GM18867 (cell line): ENCODE data around the gene FAM221B.
A peak's percentile ranks its signal among the peaks of the same experiment; 100 is the strongest.

Experiments used
- ATAC-seq: cut with Tn5 transposase; IDR thresholded peaks from one replicate; pipeline ENCODE4 v1.9.1; 2021; ENCODE audit warnings: mild to moderate bottlenecking, moderate library complexity; ENCODE audit not compliant: unreplicated experiment

The FAM221B gene

DNA sequence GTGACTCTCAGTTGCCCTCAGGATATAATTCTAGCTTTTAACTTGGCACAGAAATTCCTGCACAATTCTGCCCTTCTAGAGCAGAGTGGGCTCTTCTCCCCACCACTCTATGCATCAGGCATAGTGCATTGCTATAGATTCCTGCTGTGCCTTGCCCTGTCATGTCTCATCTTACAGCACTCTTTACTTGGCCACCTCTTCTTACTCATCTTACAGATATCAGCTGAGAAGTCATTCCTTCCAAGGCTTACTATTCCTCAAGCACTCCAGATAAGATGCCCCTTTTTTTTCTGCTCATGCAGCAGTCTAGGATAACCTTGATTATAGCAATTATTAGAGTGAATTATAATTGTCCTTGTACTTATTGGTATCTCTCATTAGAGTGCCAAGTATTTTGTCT is 5.6 kb downstream of the FAM221B start:
- ATAC-seq: no peak

DNA sequence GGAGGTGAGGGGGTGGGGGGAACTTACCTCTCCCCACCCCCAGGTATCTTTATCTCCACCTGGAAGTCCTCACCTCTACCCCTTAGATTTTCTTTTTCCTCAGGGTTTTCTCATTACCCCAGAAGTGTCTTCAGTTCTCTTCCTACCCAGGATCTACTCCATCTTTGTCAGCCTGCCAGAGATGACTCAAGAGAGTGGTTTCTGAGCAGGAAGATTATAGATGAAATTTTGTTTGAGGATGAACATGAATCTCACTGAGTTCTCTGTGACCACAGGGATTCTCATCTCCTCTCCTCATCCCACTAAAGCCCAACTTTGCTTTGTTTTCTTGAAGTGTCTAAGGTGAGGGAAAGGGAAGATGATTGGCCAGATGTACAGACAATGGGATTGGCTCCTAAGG is 8.5 kb downstream of the FAM221B start:
- ATAC-seq: no peak

DNA sequence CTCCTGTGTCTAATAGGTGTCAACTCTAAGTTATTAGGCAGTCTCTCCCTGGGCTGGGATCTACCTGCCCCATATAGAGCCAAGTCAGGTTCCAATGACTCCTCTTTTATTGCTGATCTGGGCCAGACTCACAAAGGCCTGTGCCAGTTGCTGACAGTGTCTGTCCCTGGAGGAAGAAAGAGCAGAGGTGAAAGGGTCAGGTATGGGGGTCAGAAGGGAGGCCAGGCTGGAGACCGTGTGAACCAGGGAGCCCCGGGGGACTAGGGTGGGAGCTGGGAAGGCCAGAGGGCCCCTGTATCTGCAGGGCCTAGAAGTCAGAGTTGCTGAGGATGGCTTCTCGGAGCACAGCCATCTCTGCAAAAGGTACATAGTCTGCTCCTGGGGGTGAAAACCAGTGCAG is 10.2 kb downstream of the FAM221B start:
- no peak for ATAC-seq

DNA sequence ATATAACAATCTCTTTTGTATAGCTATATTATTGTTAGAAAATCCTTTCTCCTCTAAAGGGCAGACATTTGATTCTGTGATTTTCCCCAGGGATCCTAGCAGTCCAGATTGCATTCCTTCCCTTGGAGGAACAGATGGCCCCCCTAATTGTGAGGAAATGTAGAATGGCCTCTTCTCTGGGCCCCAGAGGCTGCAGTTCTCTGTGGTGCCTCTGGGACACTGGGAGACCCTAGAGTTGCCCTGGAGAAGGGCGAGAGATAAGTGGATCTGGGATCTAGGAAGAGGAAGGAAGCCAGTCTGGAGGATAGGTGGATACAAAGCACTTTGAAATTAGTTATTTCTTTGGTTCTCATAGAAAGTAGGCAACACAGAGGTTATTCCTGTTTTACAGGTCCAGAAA is 11.8 kb downstream of the FAM221B start:
- ATAC-seq: no peak

DNA sequence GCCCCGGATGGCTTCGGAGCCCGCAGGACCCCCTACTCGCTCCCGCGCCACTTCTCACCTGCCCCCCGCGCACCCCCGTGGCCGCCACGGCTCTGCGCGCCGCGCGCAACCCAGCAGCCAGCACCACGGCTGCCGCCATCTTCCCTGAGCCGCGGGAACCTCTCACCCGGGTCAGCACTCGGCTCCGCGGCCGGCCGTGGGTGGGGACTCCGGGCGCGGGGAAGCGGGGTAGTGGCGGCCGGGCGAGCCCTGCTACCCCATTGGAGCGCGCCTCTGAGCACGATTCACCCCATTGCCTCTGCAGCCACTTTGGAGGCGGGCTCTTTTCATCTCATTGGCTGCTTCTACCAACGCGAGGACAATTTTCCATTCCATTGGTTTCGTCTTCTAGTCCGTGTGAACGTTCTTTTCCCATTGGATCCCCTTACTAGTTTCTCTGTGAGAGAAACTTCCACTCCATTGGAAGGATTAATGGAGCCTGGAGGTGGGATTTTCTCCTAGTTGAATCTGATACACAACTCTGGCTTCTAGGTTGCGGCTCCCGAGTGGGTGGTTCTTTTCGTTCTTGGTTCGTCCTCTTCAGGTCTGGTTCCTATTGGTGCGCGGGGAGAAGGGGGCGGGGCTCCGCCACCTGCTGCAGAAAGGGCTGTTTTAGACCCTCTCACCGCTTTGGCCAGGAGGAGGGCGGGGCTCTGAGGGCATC is 13.5 kb downstream of the FAM221B start, which contains the start of gene HINT2:
Gene HINT2, minus strand, starts transcription at position 202 of the 703 bp plus-strand sequence. Its CDS starts 63 bp downstream, at position 139.
- peak; percentile 73 for ATAC-seq

DNA sequence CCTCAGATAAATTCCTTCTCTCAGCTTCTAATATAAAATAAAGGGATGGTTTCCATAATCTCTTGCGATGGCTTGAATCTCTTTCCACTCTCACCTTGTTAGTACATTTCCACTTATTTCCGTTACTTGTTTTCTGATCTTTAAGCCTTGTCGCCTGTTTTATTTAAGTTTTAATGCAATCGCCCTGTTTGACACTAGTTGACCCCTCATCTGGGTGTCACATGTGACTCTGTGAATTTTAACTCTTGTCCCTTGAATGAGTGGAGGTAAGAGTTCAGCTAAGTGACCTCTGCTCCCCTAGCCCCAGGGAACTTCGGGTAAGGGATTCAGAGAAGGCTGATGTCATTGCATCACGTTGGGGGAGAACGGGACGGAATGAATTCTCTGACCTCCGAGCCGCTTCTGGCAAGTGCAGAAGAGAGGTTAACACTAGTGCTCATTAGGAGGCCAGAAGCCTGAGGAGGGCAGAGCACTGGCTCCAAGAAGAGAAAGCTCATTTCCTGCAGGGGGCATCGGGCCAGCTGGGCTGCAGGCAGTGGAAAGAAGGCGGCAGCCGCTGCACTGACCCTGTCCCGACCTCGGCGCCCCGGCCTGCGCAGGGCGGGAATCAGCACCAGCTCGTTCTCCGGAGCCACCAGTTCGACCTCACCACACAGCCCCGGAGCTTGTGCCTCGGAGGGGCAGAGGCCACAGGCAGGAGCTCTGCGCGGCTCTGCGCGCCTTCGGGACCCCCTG is 14.3 kb downstream of the FAM221B start:
- ATAC-seq: peak; percentile 24

DNA sequence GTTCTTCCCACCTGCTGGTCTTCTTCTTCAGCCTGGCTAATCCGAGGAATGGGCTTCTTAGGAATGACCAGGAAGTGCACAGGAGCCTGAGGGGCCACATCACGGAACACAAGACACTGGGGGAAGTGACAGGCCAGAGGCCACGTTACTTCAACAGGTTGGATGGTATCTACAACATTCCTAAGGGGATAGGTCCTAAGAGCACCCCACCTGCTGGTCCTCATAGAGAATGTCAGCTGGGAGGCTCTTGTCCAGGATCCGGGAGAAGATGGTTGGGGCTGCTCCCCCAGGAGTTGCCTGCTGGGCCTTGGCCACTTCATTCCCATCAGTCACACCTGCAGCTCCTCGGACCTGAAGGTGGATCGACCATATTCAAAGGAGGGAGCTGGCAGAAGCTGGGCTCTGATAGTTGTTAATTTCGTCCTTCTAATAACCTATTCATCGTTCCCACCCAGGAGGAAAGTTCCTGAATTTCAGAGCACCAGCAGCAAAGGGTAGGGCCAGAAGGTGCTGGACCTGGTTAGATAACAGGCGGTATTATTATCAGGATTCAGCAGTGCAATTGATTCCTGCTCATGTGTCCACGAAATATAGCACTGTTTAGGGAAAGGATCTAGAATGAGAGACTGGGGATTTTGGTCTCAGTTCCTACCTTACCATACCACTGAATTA is 15.0 kb downstream of the FAM221B start:
- no peak for ATAC-seq

DNA sequence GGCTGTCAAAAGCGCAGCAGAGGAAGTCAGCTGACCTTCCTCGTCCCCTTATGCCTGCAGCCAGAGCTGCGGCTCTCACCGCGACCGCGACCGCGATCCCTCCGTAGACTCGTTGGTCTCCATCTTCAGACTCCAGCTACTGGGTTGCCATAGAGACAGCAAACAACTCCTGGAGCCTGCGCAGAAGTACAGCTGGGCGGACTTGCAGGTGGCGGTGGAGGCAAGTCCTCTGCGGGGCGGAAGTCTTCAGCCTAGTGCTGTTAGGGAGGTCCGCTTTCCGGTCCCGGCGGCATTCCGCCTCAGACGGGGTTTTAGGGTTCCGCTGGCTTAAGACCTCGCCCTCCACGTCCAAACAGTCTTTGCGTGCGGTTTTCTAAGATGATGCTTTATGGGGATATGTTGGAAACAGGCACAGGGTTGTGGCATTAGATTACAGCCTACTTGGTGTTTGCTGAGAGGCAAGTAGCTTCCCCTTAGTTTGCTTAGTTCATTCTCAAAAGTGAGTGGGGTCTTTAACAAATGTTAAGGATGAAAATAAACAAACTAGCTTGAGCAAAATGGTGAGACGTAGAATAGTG is 16.4 kb downstream of the FAM221B start, which contains the start of gene SPAG8:
Gene SPAG8, minus strand, starts transcription at position 238 of the 578 bp plus-strand sequence. Its CDS starts 115 bp downstream, at position 123.
- ATAC-seq: peak; percentile 59

DNA sequence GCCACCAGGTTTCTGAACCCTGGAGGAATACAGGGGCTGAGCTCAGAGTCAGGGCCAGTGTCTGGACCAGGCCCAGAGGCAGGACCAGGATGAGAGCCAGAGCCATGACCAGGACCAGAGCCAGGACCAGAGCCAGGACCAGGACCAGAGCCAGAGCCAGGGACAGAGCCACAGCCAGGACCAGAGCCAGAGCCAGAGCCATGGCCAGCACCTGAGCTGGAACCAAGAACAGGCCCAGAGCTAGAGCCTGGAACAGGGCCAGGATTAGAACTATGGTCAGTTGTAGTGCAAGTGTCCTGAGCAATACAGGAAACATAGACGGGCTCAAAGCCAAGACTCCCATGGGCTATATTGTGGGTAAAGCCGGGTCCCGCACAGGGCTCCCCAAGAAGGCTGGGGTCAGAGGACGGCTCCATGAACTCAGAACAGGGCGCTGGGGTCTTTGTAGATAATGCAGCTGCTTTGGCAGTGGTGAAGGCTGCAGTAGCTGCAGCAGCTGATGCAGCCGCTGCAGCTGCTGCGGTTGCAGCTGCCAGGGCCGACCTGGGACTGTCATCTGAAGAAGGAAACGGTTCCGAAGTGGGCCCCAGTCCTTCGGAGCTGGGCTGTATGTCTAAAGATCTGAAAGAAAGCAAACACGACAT is 17.0 kb downstream of the FAM221B start:
- ATAC-seq: no peak

DNA sequence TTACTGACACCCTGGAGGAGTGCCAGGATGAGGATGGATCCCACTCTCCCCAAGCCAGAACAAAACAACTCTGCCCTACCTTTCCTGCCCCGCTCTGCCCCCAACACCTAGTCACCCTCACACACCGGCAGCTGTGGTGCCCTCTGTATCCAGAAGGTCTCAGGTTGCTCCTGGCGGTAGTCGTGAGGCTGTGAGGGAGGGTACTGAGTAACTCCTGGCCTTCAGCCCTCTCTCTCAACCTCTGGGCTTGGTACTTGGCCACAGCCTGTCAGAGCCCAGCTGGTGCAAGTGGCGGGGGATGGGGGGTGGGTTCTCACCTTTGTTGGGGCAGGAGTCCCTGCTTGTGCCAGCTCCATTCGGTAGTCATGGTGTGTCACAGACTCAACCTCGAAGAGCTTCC is 18.4 kb downstream of the FAM221B start:
- no peak for ATAC-seq

DNA sequence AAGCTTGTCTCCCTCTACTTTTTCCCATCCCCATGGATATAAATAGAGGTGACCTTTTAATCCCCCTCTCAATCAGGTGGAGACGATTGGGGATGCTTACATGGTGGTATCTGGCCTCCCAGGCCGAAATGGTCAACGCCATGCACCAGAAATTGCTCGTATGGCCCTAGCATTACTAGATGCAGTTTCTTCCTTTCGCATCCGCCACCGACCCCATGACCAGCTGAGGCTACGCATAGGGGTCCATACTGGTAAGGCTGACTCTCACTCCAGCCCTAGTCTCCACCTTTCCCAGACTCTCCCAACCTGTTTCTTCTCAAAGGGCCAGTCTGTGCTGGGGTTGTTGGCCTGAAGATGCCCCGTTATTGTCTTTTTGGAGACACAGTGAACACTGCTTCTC is 20.1 kb downstream of the FAM221B start:
- ATAC-seq: no peak

DNA sequence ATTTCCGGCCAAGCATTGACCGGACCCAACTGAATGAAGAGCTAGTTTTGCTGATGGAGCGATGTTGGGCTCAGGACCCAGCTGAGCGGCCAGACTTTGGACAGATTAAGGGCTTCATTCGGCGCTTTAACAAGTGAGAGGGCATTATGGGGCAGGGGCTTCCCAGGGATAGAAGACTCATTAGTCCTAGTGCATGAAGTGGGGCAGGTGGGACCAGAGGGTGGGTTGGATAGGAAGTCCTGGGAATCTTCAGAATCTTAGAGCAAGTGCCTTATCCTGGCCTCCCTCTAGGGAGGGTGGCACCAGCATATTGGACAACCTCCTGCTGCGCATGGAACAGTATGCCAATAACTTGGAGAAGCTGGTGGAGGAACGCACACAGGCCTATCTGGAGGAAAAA is 22.4 kb downstream of the FAM221B start:
- ATAC-seq: no peak

DNA sequence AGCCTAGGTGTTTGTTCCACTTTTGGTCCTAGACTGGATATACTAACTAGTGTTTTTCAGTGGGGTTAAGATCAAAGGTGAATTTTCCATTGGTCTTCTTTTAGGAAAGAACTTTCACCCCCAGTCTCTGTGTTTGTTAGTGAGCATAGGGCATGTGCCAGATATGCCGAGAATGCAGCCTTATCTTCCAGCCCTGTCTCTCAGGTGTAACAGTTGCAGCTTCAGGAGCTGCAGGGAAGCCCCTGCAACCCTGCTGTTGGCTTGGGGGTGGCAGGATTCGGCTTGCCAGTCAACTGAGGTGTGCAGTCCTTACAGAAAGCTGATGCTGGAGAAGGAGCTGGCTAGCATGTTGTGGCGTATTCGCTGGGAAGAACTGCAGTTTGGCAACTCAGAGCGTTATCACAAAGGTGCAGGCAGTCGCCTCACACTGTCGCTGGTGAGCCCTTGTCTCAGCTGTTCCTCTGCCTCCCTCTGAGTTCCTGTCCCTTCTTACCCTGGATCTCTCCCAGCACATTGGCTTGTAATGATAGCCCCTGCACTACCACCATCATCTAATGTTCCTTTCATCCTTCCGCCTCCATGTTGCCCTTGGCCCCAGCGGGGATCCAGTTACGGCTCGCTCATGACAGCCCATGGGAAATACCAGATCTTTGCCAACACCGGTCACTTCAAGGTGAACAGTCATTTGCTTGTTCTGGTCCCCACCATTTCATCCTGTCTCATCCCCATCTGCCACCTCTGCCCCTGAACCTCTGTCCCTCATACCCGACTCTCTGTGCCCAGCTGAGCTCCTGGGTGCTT is 27.0 kb downstream of the FAM221B start:
- ATAC-seq: no peak

DNA sequence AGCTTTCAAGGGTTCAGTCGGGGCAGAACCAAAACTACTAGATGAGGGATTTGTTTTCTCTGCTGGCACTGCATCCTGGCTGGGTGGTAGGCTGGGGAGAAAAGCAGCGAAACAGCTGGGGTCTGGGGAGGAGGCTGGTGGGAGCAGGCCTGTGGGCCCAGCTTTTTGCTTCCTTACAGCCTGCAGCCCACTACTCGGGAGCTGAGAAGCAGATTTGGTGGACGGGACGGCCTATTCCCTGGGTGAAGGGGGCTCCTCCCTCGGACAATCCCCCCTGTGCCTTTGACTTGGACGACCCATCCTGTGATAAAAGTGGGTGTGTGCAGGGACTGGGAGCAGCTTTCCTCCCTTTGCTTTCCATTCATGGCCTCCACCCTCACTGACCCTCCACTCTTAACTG is 28.0 kb downstream of the FAM221B start:
- no peak for ATAC-seq

DNA sequence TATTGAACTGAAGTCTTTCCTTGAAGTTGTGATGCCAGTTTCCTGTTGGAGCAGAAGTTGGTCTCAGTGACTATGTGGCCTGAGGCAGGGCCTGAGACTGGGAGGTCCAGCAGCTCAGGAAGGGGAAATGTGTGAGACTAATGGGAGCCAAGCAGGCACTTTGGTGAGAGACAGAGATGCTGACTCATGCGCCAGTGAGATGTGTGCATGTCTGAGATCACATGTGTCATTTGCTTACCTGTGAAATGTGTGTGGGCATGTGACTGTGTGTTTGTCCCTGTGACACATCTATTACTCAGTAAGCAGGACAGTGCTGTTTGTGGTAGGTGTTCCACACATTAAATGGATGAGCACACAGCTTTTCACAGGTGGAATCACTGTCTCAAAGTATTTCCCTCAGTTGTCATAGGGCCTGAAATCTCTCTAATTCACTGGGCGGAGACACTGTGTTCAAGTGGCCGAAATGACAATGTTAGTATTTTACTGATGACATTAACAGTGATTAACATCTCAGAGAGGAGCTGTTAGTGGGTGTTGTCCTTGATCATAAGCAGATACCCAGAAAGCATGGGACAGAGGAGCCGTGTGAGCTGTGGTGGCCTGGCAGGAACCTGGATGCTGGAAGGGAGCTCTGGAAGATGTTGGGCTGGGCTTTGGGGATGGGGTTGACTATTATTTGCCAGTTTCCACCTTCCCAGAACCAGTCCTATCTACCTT is 29.7 kb downstream of the FAM221B start:
- ATAC-seq: no peak

DNA sequence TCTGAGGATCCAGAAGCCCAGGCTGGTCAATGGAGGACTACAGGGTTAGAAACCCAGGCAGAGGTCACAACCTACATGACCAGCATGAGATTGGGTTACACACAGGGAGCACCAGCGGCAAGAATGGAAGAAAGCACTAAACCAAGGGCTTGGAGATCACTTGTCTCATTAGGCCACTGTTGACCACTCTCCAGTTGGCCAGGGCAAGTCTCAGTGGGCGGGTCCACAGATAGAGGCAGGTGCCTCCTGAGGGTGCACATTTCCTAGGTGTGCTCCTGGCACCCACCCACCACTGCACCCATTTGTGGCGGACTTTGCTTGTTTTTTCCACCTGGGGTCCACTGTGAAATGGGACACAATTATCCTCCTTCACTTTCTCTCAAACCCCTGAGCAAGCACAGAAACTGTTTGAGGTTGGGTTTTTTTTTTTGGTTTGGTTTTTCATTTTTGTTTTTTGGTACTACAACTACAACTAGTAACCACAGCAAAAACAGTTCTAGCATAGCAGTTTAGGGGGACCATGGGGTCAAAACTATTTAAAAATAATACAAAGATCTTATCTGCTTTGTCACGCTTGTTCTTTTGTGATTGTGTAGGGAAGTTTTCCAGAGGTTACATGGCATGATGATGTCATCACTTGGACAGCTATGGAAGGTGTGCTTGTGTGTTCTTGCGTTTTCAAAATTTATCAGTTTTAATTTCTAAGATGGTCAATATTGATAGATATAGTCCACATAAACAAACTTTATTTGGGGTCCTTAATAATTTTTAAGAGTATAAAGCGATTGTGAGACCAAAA is 31.0 kb downstream of the FAM221B start:
- no peak for ATAC-seq

DNA sequence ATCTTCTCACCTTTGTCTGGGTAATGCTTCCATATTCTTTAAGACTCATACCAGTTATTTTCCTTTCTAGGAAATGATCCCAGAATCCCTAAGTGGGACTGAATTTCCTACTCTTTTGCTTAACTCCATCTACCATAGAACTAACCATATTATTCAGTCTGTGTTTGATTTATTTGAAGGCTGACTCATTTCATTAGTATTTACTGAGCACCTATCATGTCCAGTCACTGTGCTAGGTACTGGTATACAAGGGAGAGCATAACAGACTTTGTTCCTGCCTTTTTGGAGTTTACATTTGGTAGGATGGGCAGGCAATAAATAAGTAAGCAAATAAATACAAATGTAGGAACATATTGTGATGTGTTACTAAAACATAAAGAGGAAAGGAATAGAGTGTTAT is 32.8 kb downstream of the FAM221B start:
- ATAC-seq: no peak

DNA sequence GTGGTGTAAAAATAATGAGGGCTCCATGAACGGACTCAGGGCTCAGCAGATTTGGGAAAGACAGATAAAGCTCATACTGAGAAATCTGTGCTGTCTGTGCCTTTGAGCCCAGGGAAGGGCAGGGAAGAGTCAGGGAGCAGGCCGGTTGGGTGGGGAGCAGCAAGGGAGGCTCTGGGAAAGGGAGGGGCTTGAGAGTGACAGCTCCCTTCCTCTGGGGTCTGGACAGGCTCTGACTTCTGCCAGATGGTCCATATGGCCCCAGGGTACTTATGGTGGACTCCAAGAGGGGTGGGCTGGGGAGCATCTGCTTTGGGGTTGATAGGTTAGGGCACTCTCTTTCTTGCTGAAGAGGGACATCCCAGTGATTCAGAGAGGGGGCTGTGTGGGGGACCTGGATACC is 35.1 kb downstream of the FAM221B start:
- no peak for ATAC-seq

DNA sequence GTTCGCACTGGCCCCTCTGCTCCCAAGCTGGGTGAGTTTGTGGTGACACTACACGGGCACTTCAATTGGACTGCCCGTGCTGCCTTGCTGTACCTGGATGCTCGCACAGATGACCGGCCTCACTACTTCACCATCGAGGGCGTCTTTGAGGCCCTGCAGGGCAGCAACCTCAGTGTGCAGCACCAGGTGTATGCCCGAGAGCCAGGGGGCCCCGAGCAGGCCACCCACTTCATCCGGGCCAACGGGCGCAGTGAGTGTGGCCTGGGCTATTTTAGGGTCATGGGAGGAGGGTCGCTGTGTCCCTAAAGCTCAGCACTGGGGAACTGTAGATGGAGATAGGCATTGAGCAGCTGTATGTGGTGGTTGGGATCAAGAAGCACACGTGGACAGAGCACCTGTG is 35.7 kb downstream of the FAM221B start:
- ATAC-seq: no peak
